Cardiac fibroblast (primary cell): ENCODE results near the gene NCKAP5.

ENCODE experiments used
- DNase-seq, 2 donors: peaks; one replicate each; pipeline versions ENCODE4 v3.0.0 to v3.0.0-alpha.2; 2010; ENCODE audit warnings: low read depth in 2 of 2
- H3K4me3 ChIP-seq, 2 donors: replicated peaks in 1 of 2; 1 replicate in 1 of 2; 2 replicates in 1 of 2; pipeline ENCODE4 v1.5.1; 2011; ENCODE audit warnings: low read depth in 2 of 2, low read length in 2 of 2, mild to moderate bottlenecking in 2 of 2, moderate library complexity in 1 of 2
- TF ChIP-seq, protein P1 (sequence below): IDR thresholded peaks from one replicate; pipeline ENCODE4 v1.5.1; 2011; ENCODE audit warnings: low read depth, mild to moderate bottlenecking, low read length, inconsistent platforms

The NCKAP5 gene

DNA sequence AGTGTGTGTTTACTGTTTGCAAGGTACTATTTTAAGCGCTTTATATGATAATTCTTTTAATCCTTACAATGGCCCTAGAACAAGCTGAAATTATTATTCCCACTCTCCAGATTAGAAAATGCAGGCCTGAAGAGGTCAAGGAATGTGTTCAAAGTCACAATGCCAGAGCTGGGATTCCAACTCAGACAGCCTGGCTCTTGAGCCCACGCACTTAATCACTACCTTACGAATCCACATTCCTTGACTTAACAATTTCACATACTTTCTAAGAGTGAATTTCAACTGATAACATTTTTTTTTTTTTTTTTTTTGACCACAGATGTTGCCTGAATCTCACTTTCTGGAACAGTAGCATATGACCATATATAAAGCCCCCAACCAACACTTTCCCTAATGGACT lies 400.3 kb downstream of the NCKAP5 start:
- no peak for DNase-seq
- H3K4me3 ChIP-seq, result no peak overlapping the region
- TF ChIP-seq, protein P1, sequence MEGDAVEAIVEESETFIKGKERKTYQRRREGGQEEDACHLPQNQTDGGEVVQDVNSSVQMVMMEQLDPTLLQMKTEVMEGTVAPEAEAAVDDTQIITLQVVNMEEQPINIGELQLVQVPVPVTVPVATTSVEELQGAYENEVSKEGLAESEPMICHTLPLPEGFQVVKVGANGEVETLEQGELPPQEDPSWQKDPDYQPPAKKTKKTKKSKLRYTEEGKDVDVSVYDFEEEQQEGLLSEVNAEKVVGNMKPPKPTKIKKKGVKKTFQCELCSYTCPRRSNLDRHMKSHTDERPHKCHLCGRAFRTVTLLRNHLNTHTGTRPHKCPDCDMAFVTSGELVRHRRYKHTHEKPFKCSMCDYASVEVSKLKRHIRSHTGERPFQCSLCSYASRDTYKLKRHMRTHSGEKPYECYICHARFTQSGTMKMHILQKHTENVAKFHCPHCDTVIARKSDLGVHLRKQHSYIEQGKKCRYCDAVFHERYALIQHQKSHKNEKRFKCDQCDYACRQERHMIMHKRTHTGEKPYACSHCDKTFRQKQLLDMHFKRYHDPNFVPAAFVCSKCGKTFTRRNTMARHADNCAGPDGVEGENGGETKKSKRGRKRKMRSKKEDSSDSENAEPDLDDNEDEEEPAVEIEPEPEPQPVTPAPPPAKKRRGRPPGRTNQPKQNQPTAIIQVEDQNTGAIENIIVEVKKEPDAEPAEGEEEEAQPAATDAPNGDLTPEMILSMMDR, result no peak

DNA sequence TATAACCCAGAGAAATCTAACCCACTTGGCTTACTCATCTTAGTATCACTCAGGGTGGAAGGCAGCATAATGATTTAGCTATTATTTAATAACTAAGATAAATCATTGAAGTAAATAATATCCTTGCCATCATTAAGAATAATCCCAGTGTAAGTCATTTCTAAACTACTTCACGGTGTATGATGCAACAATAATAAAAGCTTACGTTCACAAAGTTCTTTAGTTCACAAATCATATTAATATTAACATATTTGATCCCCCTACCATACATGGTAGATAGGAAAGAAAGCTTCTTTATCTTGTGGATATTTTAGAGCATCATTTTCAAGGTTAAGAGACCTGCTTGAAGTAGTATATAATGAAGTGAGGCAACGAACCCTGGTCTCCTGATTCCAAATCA lies 401.0 kb downstream of the NCKAP5 start:
- no peak overlapping the region for H3K4me3 ChIP-seq
- TF ChIP-seq, protein P1, result no peak
- DNase-seq, result no peak

DNA sequence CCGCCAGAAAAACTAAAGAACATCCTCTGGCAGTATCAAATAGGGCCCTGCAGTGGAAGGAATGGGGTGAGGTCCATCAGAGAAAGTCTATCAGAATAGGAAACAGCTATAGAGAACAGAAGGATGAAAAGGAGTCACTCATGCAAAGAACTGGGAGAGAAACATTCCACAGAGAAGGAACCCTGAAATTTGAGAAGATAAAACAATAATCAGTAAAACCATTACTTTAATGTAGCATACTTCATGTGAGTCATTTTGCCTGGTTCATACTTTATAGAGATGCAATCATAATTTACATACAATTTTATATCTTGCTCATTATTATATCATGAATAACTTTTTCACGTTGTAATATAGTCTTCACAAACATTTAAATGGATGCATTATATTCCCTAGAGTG lies 402.2 kb downstream of the NCKAP5 start:
- DNase-seq, result peak in 1 of 2 donors; percentile 3

DNA sequence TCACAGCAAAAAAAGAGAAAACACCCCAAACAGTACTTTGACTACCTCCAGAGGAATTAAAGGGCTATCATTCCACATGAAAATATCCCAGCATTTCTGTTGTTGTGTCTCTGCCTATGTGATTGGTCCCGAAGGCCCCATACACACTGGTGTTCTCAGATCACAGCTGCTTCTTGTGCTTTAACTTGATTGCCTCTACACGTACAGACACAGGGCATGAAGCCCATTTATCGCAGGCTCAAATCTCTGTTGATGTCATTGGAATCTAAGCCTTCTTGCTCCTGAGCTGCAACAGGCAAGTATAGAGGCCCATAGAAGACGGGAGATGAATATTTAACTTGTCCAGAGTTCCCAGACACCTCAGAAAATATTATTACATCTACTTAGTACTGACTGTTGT lies 405.2 kb downstream of the NCKAP5 start:
- no peak for DNase-seq
- H3K4me3 ChIP-seq, result no peak overlapping the region
- TF ChIP-seq, protein P1, result no peak

More for the DNA sequence above, 402.2 kb downstream of the NCKAP5 start:
- TF ChIP-seq, protein P1, result no peak
- no peak overlapping the region for H3K4me3 ChIP-seq

DNA sequence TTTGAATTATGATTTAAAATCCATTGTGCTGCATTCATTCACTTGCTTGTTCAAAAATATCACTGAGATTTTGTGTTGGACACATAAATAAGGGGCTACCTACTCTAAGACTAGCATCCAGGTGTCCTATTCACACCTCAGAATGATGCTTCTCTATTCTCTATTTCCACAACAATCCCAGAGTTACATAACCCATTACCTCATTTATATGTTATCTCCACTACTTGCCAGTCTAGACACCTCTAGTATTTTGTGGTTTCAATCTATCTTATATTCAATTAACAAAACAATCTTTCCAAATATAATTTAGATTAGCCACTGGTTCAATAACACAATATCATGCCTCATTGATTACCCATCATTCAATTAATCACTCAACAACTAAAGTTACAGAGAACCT lies 409.8 kb downstream of the NCKAP5 start:
- no peak for DNase-seq
- no peak overlapping the region for H3K4me3 ChIP-seq
- TF ChIP-seq, protein P1, result no peak

DNA sequence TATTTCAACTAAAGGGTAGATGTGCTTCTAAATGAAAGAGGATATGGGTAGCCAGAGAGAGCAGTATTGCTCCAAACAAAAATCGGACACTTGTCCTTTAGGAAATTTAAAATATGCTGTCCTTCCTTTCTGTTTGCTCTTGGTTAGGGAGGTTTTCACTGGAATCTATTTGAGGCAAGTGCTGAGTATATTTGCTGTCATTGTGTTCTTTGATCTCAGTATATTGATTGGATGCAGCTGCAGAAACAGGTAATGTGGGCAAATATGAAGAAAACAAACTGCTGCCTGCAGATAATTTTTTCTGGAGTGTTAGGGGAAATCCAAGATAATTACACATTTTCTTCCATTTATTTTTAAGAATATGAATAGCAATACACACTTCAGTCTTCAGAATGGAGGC lies 410.2 kb downstream of the NCKAP5 start:
- TF ChIP-seq, protein P1, result no peak
- no peak for DNase-seq
- no peak overlapping the region for H3K4me3 ChIP-seq

DNA sequence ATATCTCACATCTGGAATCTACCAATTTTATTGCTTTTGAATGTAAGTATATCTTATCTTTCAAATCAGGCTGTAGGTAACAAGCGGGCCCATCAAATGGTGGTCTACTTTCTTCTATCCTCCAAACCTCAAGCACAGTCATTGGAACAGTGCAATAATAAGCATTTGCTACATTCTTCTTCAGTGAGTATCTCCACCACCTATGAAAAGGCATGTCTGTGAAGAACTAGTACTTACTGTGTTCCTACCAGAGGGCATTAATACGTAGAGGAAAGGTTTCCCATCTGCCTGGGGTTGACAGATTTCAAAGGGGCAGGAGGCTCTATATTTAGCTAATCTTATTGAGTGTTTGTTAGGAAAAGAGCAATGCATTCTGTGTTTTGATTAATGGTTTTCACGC lies 411.1 kb downstream of the NCKAP5 start:
- TF ChIP-seq, protein P1, result no peak
- DNase-seq, result no peak
- no peak overlapping the region for H3K4me3 ChIP-seq
